HEK293T (cell line): ENCODE data around the gene CGRRF1.

Experiments
- ARNT ChIP-seq: fragments of 450-650 bp; IDR thresholded peaks from 2 replicates; pipeline ENCODE4 v1.6.1; 2017; ENCODE audit warnings: mild to moderate bottlenecking
- FOXK2 ChIP-seq: fragments of 450-650 bp; IDR thresholded peaks from 2 replicates; pipeline ENCODE4 v1.6.1; 2016; ENCODE audit warnings: mild to moderate bottlenecking
- FOXM1 ChIP-seq: fragments of 450-650 bp; IDR thresholded peaks from 2 replicates; pipeline ENCODE4 v1.6.1; 2017; ENCODE audit warnings: mild to moderate bottlenecking, borderline replicate concordance
- L3MBTL2 ChIP-seq: fragments of 450-650 bp; conservative IDR thresholded peaks from 2 replicates; pipeline ENCODE4 v1.6.1; 2016; ENCODE audit warnings: mild to moderate bottlenecking
- NFRKB ChIP-seq: fragments of 450-650 bp; IDR thresholded peaks from 2 replicates; pipeline ENCODE4 v1.6.1; 2016; ENCODE audit warnings: mild to moderate bottlenecking, moderate library complexity
- SP1 ChIP-seq: fragments of 450-650 bp; IDR thresholded peaks from 2 replicates; pipeline ENCODE4 v1.6.1; 2017
- TF ChIP-seq, protein P1 (sequence below): fragments of 450-650 bp; IDR thresholded peaks from 2 replicates; pipeline ENCODE4 v1.6.1; 2016

DNA sequence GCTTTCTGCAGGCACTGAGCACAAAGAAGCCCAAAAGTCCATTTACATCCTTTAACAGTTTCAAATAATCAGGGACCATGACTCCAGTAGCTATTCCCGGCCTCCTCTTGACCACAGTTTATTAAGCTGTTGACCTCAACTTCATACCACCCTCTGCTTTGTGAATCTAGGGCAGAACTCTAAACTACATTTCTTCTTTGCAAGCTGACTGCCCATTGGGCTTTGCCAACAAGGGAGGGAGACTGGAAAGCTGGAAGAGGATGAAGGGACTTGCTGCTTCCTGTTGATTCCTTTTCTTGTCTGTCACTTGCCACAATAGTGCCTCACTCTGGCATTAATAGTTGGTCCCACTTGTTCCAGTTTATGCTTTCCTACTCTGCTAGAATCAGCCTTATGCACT is 2.7 kb downstream of the CGRRF1 start:
- TF ChIP-seq NFRKB (no peak), FOXM1 (no peak), SP1 (no peak), FOXK2 (no peak), ARNT (no peak), L3MBTL2 (no peak)
- TF ChIP-seq, protein P1, sequence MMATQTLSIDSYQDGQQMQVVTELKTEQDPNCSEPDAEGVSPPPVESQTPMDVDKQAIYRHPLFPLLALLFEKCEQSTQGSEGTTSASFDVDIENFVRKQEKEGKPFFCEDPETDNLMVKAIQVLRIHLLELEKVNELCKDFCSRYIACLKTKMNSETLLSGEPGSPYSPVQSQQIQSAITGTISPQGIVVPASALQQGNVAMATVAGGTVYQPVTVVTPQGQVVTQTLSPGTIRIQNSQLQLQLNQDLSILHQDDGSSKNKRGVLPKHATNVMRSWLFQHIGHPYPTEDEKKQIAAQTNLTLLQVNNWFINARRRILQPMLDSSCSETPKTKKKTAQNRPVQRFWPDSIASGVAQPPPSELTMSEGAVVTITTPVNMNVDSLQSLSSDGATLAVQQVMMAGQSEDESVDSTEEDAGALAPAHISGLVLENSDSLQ, result no peak
